BLaER1 (cell line): ENCODE data around the gene CDA.

Experiments used
- H3K27ac ChIP-seq: shearing (Covaris generic); formaldehyde crosslinking; 2 replicates; pipeline ENCODE4 v1.8.1; 2022
- H3K27me3 ChIP-seq: shearing (Covaris generic); formaldehyde crosslinking; 2 replicates; pipeline ENCODE4 v1.8.1; 2022
- H3K36me3 ChIP-seq: shearing (Covaris generic); formaldehyde crosslinking; 2 replicates; pipeline ENCODE4 v1.8.1; 2022
- H3K4me1 ChIP-seq: shearing (Covaris generic); formaldehyde crosslinking; 2 replicates; pipeline ENCODE4 v1.8.1; 2022
- H3K4me2 ChIP-seq: shearing (Covaris generic); formaldehyde crosslinking; 2 replicates; pipeline ENCODE4 v1.8.1; 2022
- H3K4me3 ChIP-seq: shearing (Covaris generic); formaldehyde crosslinking; 2 replicates; pipeline ENCODE4 v1.8.1; 2022
- H3K9ac ChIP-seq: shearing (Covaris generic); formaldehyde crosslinking; 2 replicates; pipeline ENCODE4 v1.8.1; 2022
- H3K9me3 ChIP-seq: shearing (Covaris generic); formaldehyde crosslinking; 2 replicates; pipeline ENCODE4 v1.8.1; 2022
- H4K20me1 ChIP-seq: shearing (Covaris generic); formaldehyde crosslinking; 2 replicates; pipeline ENCODE4 v1.8.1; 2022
- Cebpa-rat ChIP-seq: shearing (Covaris generic); IDR thresholded peaks from 2 replicates; pipeline ENCODE4 v1.8.1; 2022

CDA gene

DNA sequence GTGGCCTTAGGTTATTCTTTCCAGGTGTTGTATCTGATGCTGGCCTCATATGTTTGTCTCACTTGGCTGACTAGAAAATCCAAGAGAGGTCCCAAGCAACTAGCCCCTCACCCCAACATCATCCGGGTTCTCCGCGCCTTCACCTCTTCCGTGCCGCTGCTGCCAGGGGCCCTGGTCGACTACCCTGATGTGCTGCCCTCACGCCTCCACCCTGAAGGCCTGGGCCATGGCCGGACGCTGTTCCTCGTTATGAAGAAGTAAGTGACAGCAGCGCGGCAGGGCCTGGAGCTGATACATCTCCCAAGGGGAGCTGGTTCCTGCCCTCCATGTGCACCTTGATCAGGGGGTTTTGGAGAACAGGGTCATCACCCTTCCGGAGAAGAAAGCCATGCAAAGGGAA lies 55.5 kb downstream of the CDA start:
- no peak overlapping the region for H3K27ac ChIP-seq
- H3K27me3 ChIP-seq, result no peaks in the 10 kb centered on the region
- no peaks in the 10 kb centered on the region for H3K4me1 ChIP-seq

DNA sequence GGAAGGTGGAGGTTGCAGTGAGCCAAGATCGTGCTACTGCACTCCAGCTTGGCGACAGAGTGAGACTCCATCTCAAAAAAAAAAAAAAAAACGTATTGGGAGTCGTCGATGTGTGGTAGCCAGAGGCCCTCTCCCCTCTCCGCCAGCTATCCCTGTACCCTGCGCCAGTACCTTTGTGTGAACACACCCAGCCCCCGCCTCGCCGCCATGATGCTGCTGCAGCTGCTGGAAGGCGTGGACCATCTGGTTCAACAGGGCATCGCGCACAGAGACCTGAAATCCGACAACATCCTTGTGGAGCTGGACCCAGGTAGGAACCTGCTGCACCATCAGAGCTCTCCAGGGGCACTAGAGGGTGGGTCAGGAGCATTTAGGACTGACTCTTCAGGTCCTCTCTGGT lies 56.5 kb downstream of the CDA start:
- Histone ChIP-seq H3K36me3 (peaks cover 36% of the 10 kb centered on the region), H3K9ac (no peak overlapping the region), H3K4me3 (no peak overlapping the region), H3K4me2 (no peak overlapping the region), H3K9me3 (no peaks in the 10 kb centered on the region), H3K27ac (no peak overlapping the region), H3K27me3 (no peaks in the 10 kb centered on the region), H4K20me1 (no peaks in the 10 kb centered on the region; the same call in 1 of the 2 replicates), H3K4me1 (no peaks in the 10 kb centered on the region)
- no peak for TF ChIP-seq Cebpa-rat

More for the DNA sequence above, 55.5 kb downstream of the CDA start:
- H3K4me3 ChIP-seq, result no peak overlapping the region
- no peak for TF ChIP-seq Cebpa-rat
- H3K36me3 ChIP-seq, result peaks cover 26% of the 10 kb centered on the region
- H3K4me2 ChIP-seq, result no peak overlapping the region
- H3K9ac ChIP-seq, result no peak overlapping the region
- H4K20me1 ChIP-seq, result no peaks in the 10 kb centered on the region; the same call in 1 of the 2 replicates
- no peaks in the 10 kb centered on the region for H3K9me3 ChIP-seq

DNA sequence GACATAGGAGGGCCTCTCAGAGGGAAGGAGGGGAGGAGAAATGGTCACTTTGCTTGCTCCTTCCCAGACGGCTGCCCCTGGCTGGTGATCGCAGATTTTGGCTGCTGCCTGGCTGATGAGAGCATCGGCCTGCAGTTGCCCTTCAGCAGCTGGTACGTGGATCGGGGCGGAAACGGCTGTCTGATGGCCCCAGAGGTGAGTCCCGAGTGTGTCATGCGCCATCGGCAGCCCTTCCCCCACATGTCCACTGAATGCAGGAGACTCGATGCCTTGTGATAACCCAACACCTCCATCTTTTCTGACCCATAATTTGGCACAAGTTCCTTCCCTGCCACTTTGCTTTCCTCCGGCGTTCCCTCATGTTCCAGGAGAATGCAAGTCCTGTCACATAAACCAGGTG lies 59.5 kb downstream of the CDA start:
- Histone ChIP-seq H3K27ac (no peak overlapping the region), H3K4me1 (no peaks in the 10 kb centered on the region), H3K4me3 (no peak overlapping the region), H3K9me3 (no peaks in the 10 kb centered on the region), H4K20me1 (peaks cover 15% of the 10 kb centered on the region), H3K9ac (no peak overlapping the region), H3K4me2 (no peak overlapping the region), H3K27me3 (no peaks in the 10 kb centered on the region), H3K36me3 (peaks cover 66% of the 10 kb centered on the region)
- TF ChIP-seq Cebpa-rat, result no peak

DNA sequence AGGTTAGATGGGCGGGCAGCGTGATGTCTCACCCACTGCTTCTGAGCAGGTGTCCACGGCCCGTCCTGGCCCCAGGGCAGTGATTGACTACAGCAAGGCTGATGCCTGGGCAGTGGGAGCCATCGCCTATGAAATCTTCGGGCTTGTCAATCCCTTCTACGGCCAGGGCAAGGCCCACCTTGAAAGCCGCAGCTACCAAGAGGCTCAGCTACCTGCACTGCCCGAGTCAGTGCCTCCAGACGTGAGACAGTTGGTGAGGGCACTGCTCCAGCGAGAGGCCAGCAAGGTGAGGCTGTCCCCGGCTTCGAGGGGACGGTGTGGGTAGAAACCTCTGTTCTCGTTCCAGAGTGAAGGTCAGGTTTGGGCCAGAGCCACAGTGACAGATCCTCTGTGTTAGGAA lies 60.0 kb downstream of the CDA start:
- Histone ChIP-seq H3K9ac (no peak overlapping the region), H4K20me1 (peaks cover 20% of the 10 kb centered on the region), H3K27me3 (no peaks in the 10 kb centered on the region), H3K4me2 (no peak overlapping the region), H3K36me3 (peaks cover 72% of the 10 kb centered on the region), H3K9me3 (no peaks in the 10 kb centered on the region), H3K4me1 (no peaks in the 10 kb centered on the region), H3K4me3 (no peak overlapping the region), H3K27ac (no peak overlapping the region)
- no peak for TF ChIP-seq Cebpa-rat

DNA sequence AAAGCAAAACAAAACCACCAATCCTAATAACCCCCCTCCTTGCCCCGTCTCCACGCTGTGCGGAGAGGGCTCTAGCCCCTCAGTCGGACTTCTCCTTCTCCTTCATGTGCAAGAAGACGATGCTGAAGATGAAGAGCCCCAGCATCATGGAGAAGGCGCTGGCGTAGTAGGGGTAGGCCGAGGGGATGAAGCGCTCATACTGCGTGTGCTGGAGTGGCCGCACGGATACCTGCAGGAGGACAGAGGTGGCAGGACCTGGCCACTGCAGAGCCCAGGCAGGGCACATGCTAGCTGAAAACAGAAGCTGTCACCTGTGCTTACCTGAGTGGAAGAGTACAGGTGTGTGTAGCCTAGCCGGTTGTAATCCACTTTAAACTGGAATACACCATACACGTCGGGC lies 63.4 kb downstream of the CDA start:
- H3K9me3 ChIP-seq, result no peaks in the 10 kb centered on the region
- peaks cover 96% of the 10 kb centered on the region for H3K36me3 ChIP-seq
- peaks cover 50% of the 10 kb centered on the region for H4K20me1 ChIP-seq
- no peaks in the 10 kb centered on the region for H3K27me3 ChIP-seq
- H3K4me1 ChIP-seq, result no peaks in the 10 kb centered on the region
- no peak overlapping the region for H3K9ac ChIP-seq
- H3K27ac ChIP-seq, result no peak overlapping the region
- H3K4me3 ChIP-seq, result no peak overlapping the region
- no peak overlapping the region for H3K4me2 ChIP-seq
- no peak for TF ChIP-seq Cebpa-rat

DNA sequence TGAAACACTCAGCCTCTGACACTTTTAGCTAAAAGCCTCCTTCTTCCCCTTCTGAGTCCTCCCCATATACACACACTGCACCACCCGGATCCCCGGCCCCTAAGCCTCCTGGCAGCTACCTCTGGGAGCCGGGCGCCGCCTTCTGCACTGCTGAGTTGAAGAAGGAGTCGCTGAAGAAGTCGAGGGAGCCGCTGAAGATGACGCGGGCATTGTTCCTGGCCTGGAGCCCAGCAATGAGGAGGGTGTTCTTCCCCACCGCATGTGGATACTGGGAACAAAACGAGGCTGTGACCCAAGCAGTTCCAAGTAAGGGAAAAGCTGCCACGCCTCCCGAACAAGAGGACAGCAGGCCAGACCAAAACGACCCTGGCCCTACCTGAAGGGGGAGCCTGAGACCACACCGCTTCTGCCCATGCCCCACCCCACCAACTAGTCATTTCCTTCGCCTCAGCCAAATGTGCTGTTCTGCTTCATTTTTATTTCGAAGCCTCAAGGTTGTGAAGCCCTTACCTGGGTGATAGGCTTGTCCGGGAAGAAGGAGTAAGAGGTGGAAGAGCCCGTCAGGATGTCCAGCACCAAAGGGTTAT lies 65.3 kb downstream of the CDA start:
- Histone ChIP-seq H3K9ac (no peak overlapping the region), H3K4me1 (peaks cover 8% of the 10 kb centered on the region), H3K36me3 (peaks cover 100% of the 10 kb centered on the region), H3K4me2 (no peak overlapping the region), H4K20me1 (peaks cover 69% of the 10 kb centered on the region), H3K27ac (no peak overlapping the region), H3K4me3 (no peak overlapping the region), H3K9me3 (no peaks in the 10 kb centered on the region), H3K27me3 (no peaks in the 10 kb centered on the region)
- TF ChIP-seq Cebpa-rat, result no peak

DNA sequence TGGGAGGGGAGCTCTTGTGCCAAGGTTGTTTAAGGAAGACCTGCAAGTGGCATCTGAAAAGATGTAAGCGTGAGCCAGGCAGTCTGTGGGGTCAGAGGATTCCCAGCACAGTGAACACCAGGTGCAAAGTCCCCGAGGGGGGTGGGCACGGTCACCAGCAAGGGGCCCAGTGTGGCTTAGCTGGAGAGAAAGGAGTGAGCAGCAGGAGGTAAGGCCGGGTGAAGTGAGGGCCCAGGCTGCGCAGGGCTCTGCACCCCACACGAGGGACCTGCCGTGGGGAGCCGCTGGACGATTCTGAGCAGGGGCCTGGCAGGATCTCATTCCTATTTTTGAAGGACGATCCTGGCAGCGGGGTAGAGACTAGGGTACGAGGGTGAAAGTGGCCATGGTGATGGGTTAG lies 68.1 kb downstream of the CDA start:
- no peaks in the 10 kb centered on the region for H3K9me3 ChIP-seq
- H4K20me1 ChIP-seq, result peaks cover 85% of the 10 kb centered on the region
- H3K4me3 ChIP-seq, result no peak overlapping the region
- peaks cover 80% of the 10 kb centered on the region for H3K36me3 ChIP-seq
- no peak overlapping the region for H3K27ac ChIP-seq
- TF ChIP-seq Cebpa-rat, result no peak
- no peak overlapping the region for H3K4me2 ChIP-seq
- 0 out of 2 replicates have a peak overlapping the region, but pooled peaks have one; percentile 29 for H3K9ac ChIP-seq
- no peaks in the 10 kb centered on the region for H3K27me3 ChIP-seq
- H3K4me1 ChIP-seq, result peaks cover 24% of the 10 kb centered on the region

DNA sequence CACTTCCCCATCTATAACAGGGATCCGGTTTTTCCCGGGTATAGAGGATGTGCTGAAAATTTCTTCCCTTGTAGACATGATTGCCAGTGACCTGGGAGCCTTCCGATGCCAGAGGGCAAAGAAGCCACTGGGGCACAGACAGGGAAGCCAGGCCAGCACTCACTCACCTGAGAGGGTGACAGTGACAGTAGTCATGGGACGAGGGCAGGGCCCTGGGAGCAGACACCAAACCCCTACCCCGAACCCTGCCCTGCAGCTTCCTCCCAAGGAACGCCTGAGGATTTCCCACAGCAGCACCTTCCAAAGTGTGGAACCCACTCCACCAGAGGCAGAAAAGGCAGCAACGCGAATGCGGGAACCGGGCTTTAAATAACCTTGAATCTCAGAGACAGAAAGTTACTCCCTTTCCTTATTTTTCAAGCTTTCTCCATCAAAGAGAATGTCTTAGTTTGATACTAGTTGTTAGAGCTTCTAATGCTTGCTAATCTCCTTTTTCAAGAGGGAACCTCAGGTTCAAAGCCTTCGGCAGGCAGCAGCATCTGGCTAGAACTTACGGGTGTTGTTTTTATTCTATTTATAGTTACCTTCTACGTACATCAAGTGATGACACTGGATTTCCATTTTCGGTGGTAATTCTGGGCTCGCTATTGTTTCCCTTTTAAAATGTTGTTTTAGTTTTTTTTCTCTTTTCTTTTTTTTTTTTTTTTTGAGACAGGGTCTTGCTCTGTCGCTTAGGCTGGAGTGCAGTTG lies 69.4 kb downstream of the CDA start:
- Histone ChIP-seq H3K4me1 (peaks cover 29% of the 10 kb centered on the region), H3K9me3 (no peaks in the 10 kb centered on the region), H3K27me3 (no peaks in the 10 kb centered on the region), H3K9ac (no peak overlapping the region), H4K20me1 (peaks cover 72% of the 10 kb centered on the region), H3K4me2 (no peak overlapping the region), H3K27ac (no peak overlapping the region), H3K4me3 (no peak overlapping the region), H3K36me3 (peaks cover 67% of the 10 kb centered on the region)
- no peak for TF ChIP-seq Cebpa-rat

DNA sequence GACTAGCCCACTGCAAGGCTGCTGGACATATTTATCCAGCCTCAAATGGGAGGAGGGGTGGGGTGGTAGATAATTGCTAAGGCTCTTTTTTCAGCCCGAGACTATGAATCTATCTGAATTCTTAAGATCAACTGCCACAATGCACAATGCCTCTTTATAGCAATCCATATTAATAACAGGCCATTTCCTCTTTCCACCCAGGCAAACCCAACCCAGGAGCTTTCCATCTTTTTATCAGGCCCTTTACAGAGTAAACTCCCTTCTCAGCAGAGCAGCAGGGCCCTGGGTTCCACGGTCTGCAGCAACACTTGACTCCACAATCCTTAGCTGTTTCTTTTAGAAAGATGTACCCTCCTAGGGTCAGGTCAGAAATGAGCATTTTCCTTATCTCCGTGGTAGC lies 71.5 kb downstream of the CDA start:
- peak overlapping the region; percentile 88 for H3K27ac ChIP-seq
- H3K4me1 ChIP-seq, result peaks cover 30% of the 10 kb centered on the region
- TF ChIP-seq Cebpa-rat, result no peak
- H3K36me3 ChIP-seq, result peaks cover 47% of the 10 kb centered on the region
- peak overlapping the region; percentile 92 for H3K9ac ChIP-seq
- H3K4me2 ChIP-seq, result peak overlapping the region; percentile 92
- peaks cover 55% of the 10 kb centered on the region for H4K20me1 ChIP-seq
- no peaks in the 10 kb centered on the region for H3K9me3 ChIP-seq
- H3K4me3 ChIP-seq, result peak overlapping the region; percentile 97
- H3K27me3 ChIP-seq, result no peaks in the 10 kb centered on the region

DNA sequence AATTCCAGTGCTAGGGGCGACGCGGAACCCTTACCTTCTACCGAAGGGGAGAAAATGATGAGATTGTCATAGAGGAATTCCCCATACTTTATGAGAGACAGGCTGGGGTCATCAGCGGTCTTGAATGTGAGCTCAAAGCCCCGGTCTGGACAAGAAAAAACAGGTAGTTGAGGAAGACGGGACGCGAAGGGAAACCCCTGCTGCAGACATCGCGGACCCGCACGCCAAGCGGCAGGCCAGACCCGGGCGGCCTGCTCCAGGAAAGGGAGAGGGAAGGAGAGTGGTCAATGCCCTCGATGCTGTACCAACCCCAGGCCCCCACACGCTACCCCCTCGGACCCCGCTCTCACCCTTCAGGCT lies 71.9 kb downstream of the CDA start:
- H3K27me3 ChIP-seq, result no peaks in the 10 kb centered on the region
- peak overlapping the region; percentile 88 for H3K27ac ChIP-seq
- H3K9ac ChIP-seq, result peak overlapping the region; percentile 92
- peaks cover 51% of the 10 kb centered on the region for H4K20me1 ChIP-seq
- H3K4me3 ChIP-seq, result peak overlapping the region; percentile 97
- no peak for TF ChIP-seq Cebpa-rat
- peaks cover 35% of the 10 kb centered on the region for H3K4me1 ChIP-seq
- peak overlapping the region; percentile 92 for H3K4me2 ChIP-seq
- H3K36me3 ChIP-seq, result peaks cover 42% of the 10 kb centered on the region
- H3K9me3 ChIP-seq, result no peaks in the 10 kb centered on the region
